IMR-90 (cell line): ENCODE measurements around the gene PTK6. TPM values are rescaled to one million over a fixed set of nuclear protein-coding genes. Genes with fewer than 3 reads are reported as not detected.

ENCODE experiments used
- ATAC-seq: fragments of 200-7000 bp; cut with Tn5 transposase; 2 replicates; pipeline ENCODE4 v1.9.1; 2020; ENCODE audit warnings: low read depth, mild to moderate bottlenecking, moderate library complexity
- BruUV-seq: library from RNA; stranded (reverse); fragments of 400-500 nt; replicated peaks from 2 replicates; lab custom pipeline; 2021; lab: Mats Ljungman, UMichigan
- CTCF ChIA-PET: fragments of 300-600 bp; formaldehyde crosslinking; extraction: SDS; loops from one replicate; lab custom pipeline; 2021; ENCODE audit warnings: antibody characterized with exemption; lab: Yijun Ruan, JAX
- POLR2A ChIA-PET: fragments of 300-600 bp; sonication (Branson Sonifier 250); formaldehyde crosslinking; loops from one replicate; lab custom pipeline; 2022; ENCODE audit warnings: antibody characterized with exemption; ENCODE audit not compliant: unreplicated experiment; lab: Charles Lee
- DNase-seq: peaks from one replicate; pipeline ENCODE4 v3.0.0; 2013
- H2AFZ ChIP-seq: replicated peaks from 2 replicates; pipeline ENCODE3; 2013; ENCODE audit warnings: low read length, mild to moderate bottlenecking; ENCODE audit not compliant: poor library complexity
- H2AK5ac ChIP-seq: 2 replicates; pipeline ENCODE4 v1.6.1; 2013; ENCODE audit warnings: low read depth, low read length, inconsistent platforms
- H2AK9ac ChIP-seq: replicated peaks from 2 replicates; pipeline ENCODE3; 2013; ENCODE audit warnings: mild to moderate bottlenecking, low read depth, low read length, moderate library complexity; ENCODE audit not compliant: poor library complexity
- H2BK120ac ChIP-seq: 2 replicates; pipeline ENCODE4 v1.6.1; 2013; ENCODE audit warnings: low read depth, low read length, inconsistent platforms
- H2BK15ac ChIP-seq: 3 replicates; pipeline ENCODE4 v1.6.1; 2013; ENCODE audit warnings: low read depth, low read length, inconsistent platforms
- H2BK20ac ChIP-seq: 2 replicates; pipeline ENCODE4 v1.6.1; 2013; ENCODE audit warnings: low read depth, mild to moderate bottlenecking, inconsistent platforms, low read length, moderate library complexity
- H2BK5ac ChIP-seq: 2 replicates; pipeline ENCODE4 v1.6.1; 2013; ENCODE audit warnings: mild to moderate bottlenecking, low read depth, low read length, inconsistent platforms; ENCODE audit not compliant: poor library complexity, severe bottlenecking
- H3K14ac ChIP-seq: replicated peaks from 2 replicates; pipeline ENCODE4 v1.6.1; 2013; ENCODE audit warnings: low read depth, low read length, inconsistent platforms
- H3K18ac ChIP-seq: 2 replicates; pipeline ENCODE4 v1.6.1; 2013; ENCODE audit warnings: low read depth, low read length, control low read depth
- H3K23ac ChIP-seq: 2 replicates; pipeline ENCODE4 v1.6.1; 2013; ENCODE audit warnings: low read depth, low read length, inconsistent platforms
- H3K27ac ChIP-seq: 2 replicates; pipeline ENCODE4 v1.5.1; 2013; ENCODE audit warnings: mild to moderate bottlenecking, control low read depth, low read length; ENCODE audit not compliant: insufficient read depth
- H3K27me3 ChIP-seq: 2 replicates; pipeline ENCODE4 v1.6.1; 2013; ENCODE audit warnings: low read length; ENCODE audit not compliant: control insufficient read depth, insufficient read depth
- H3K36me3 ChIP-seq: 2 replicates; pipeline ENCODE4 v1.6.1; 2013; ENCODE audit warnings: low read length, mixed read lengths; ENCODE audit not compliant: control insufficient read depth, insufficient read depth
- H3K4ac ChIP-seq: 2 replicates; pipeline ENCODE4 v1.6.1; 2013; ENCODE audit warnings: low read depth, low read length, inconsistent platforms
- H3K4me1 ChIP-seq: 2 replicates; pipeline ENCODE4 v1.6.1; 2013; ENCODE audit warnings: low read length, mixed read lengths; ENCODE audit not compliant: control insufficient read depth, insufficient read depth
- H3K4me2 ChIP-seq: 2 replicates; pipeline ENCODE4 v1.6.1; 2013; ENCODE audit warnings: low read depth, mild to moderate bottlenecking, control low read depth, low read length, moderate library complexity
- H3K4me3 ChIP-seq: 2 replicates; pipeline ENCODE4 v1.5.1; 2013; ENCODE audit warnings: low read depth, mild to moderate bottlenecking, control low read depth, low read length, moderate library complexity; ENCODE audit not compliant: insufficient read depth
- H3K56ac ChIP-seq: 2 replicates; pipeline ENCODE4 v1.6.1; 2013; ENCODE audit warnings: low read length, inconsistent platforms; ENCODE audit not compliant: insufficient read depth; ENCODE audit errors: extremely low read depth
- H3K79me1 ChIP-seq, 2 experiments: 2 replicates each; pipeline ENCODE4 v1.6.1; 2013; ENCODE audit warnings: low read length in 2 of 2, inconsistent platforms in 1 of 2, low read depth in 1 of 2
- H3K9ac ChIP-seq: 2 replicates; pipeline ENCODE4 v1.6.1; 2013; ENCODE audit warnings: low read depth, low read length, control low read depth
- H3K9me1 ChIP-seq: 2 replicates; pipeline ENCODE4 v1.6.1; 2013; ENCODE audit warnings: low read length, inconsistent platforms; ENCODE audit not compliant: insufficient read depth
- H3K9me3 ChIP-seq: 2 replicates; pipeline ENCODE4 v1.6.1; 2013; ENCODE audit warnings: low read length; ENCODE audit not compliant: control insufficient read depth, insufficient read depth
- H4K20me1 ChIP-seq: 2 replicates; pipeline ENCODE4 v1.6.1; 2013; ENCODE audit warnings: low read length, inconsistent platforms; ENCODE audit not compliant: insufficient read depth
- H4K5ac ChIP-seq: 2 replicates; pipeline ENCODE4 v1.6.1; 2013; ENCODE audit warnings: mild to moderate bottlenecking, low read depth, low read length, control low read depth
- H4K8ac ChIP-seq, 2 experiments: 2 replicates each; pipeline ENCODE4 v1.6.1; 2013; ENCODE audit warnings: low read depth in 2 of 2, low read length in 2 of 2, control low read depth in 1 of 2, inconsistent platforms in 1 of 2
- H4K91ac ChIP-seq: 2 replicates; pipeline ENCODE4 v1.6.1; 2013; ENCODE audit warnings: low read depth, low read length, inconsistent platforms; ENCODE audit not compliant: insufficient read depth
- ELK1 ChIP-seq: fragments of 150-350 bp; IDR thresholded peaks from 2 replicates; pipeline ENCODE4 v1.6.1; 2016; ENCODE audit warnings: low read depth, mild to moderate bottlenecking, low read length, moderate library complexity, borderline replicate concordance
- POLR2A ChIP-seq: IDR thresholded peaks from 2 replicates; pipeline ENCODE4 v1.6.1; 2012; ENCODE audit warnings: mild to moderate bottlenecking, low read depth, low read length
- RAD21 ChIP-seq: IDR thresholded peaks from 2 replicates; pipeline ENCODE4 v1.6.1; 2012; ENCODE audit warnings: low read length, improper control_type of control experiment
- RFX5 ChIP-seq: IDR thresholded peaks from 2 replicates; pipeline ENCODE4 v1.8.0; 2012; ENCODE audit warnings: low read depth, mild to moderate bottlenecking, low read length, moderate library complexity
- WGBS, 2 experiments: methylation state at CpG; one replicate each; pipeline versions ENCODE4 v1.1.5 to v1.1.7; 2013; ENCODE audit warnings: missing lambda C conversion rate in 2 of 2; ENCODE audit not compliant: insufficient read length in 1 of 2; ENCODE audit errors: extremely low coverage in 2 of 2; 5-methylcytosine and 5-hydroxymethylcytosine counted together
- dilution Hi-C: fragments of 300-500 bp; cut with HindIII; formaldehyde crosslinking; loops from one replicate; pipeline ENCODE4 v1.14.3; 2018; ENCODE audit warnings: low sequenced_read_pairs; ENCODE audit not compliant: unreplicated experiment
- in situ Hi-C: fragments of 300-500 bp; cut with MboI; formaldehyde crosslinking; loops from 3 replicates; pipeline ENCODE4 v1.14.3; 2019; ENCODE audit warnings: low sequenced_read_pairs, inconsistent platforms, mixed read lengths
- intact Hi-C: fragments of 100-400 bp; cut with micrococcal nuclease; formaldehyde crosslinking; loops from 2 replicates; pipeline ENCODE4 v1.10.0; 2022
- polyA plus RNA-seq, 3 experiments: library from polyadenylated mRNA; depleted of rRNA; stranded (reverse); fragments of >200 nt; gene quantifications; 2 replicates each; pipeline ENCODE4 v1.2.3, GENCODE V29; 2012; ENCODE audit warnings: low replicate concordance in 1 of 3
- total RNA-seq: library from RNA; depleted of rRNA; stranded (reverse); fragments of >200 nt; gene quantifications from 2 replicates; pipeline ENCODE4 v1.2.3, GENCODE V29; 2012

Gene PTK6
- total and polyA plus RNA-seq, 2 of the 4 experiments (the other 2 are of a cell fraction), result not detected

DNA sequence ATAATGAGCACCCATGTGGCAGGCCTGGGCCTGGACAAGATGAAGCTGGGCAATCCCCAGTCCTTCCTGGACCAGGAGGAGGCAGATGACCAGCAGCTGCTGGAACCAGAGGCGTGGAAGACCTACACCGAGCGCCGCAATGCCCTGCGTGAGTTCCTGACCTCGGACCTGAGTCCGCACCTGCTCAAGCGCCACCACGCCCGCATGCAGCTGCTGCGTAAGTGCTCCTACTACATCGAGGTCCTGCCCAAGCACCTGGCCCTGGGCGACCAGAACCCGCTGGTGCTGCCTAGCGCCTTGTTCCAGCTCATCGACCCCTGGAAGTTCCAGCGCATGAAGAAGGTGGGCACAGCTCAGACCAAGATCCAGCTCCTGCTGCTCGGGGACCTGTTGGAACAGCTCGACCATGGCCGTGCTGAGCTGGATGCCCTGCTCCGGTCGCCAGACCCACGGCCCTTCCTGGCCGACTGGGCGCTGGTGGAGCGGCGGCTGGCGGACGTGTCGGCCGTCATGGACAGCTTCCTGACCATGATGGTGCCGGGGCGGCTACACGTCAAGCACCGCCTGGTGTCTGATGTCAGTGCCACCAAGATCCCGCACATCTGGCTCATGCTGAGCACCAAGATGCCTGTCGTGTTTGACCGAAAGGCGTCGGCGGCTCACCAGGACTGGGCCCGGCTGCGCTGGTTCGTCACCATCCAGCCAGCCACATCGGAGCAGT lies 18.6 kb upstream of the PTK6 start:
- Histone ChIP-seq H4K20me1 (no peaks in the 10 kb centered on the region; the same call in 1 of the 2 replicates), H2AK5ac (no peak overlapping the region), H2BK15ac (no peak overlapping the region), H3K23ac (no peak overlapping the region), H3K18ac (no peak overlapping the region), H3K27ac (no peak overlapping the region), H4K91ac (no peak overlapping the region), H4K8ac (no peak overlapping the region), H3K14ac (no peak overlapping the region), H2AFZ (no peak overlapping the region), H3K36me3 (peaks cover 15% of the 10 kb centered on the region), H3K4me1 (peaks cover 5% of the 10 kb centered on the region; the same call in 1 of the 2 replicates), H3K56ac (no peak overlapping the region), H2BK20ac (no peak overlapping the region), H3K4me2 (no peak overlapping the region), H3K9me3 (no peaks in the 10 kb centered on the region), H2BK120ac (no peak overlapping the region), H3K79me1 (no peaks in the 10 kb centered on the region), H3K9ac (no peak overlapping the region), H3K27me3 (no peaks in the 10 kb centered on the region; the same call in 1 of the 2 replicates), H2AK9ac (peak overlapping the region; percentile 77), H4K5ac (no peak overlapping the region), H3K4ac (no peak overlapping the region), H2BK5ac (no peak overlapping the region), H3K9me1 (no peaks in the 10 kb centered on the region), H3K4me3 (no peak overlapping the region)
- no TSS peak for BruUV-seq
- dilution Hi-C loops, result no loop called here
- no peak for DNase-seq
- TF ChIP-seq ELK1 (no peak), RAD21 (no peak), RFX5 (no peak), POLR2A (no peak)
- CTCF ChIA-PET, result no interaction called here
- intact Hi-C loops, result loop anchor here (2.0 kb wide), 1 partner anchor 17 kb away; no protein-coding TSS in a partner anchor
- 89% methylated on average over 35 of the region's 45 CpGs; no CpG with 5 or more reads in 1 of the 2 experiments for WGBS, 2 experiments
- no peak for ATAC-seq
- in situ Hi-C loops, result no loop called here
- POLR2A ChIA-PET, result no interaction called here
